H9 (cell line): ENCODE measurements around the gene ZDHHC17. TPM values are rescaled to one million over a fixed set of nuclear protein-coding genes. Genes with fewer than 3 reads are reported as not detected.

Experiments
- DNase-seq: peaks from one replicate; pipeline ENCODE4 v3.0.0-alpha.2; 2017
- H2AFZ ChIP-seq: one replicate; pipeline ENCODE4 v1.6.1; 2013; ENCODE audit warnings: mild to moderate bottlenecking, low read length, control low read depth, moderate library complexity
- H2AK5ac ChIP-seq: 2 replicates; pipeline ENCODE4 v1.6.1; 2013; ENCODE audit warnings: low read length, control low read depth, mixed read lengths; ENCODE audit not compliant: insufficient read length
- H2BK120ac ChIP-seq: one replicate; pipeline ENCODE4 v1.6.1; 2013; ENCODE audit warnings: low read depth, mild to moderate bottlenecking, low read length, control low read depth, inconsistent platforms; ENCODE audit not compliant: poor library complexity, severe bottlenecking
- H2BK12ac ChIP-seq: 2 replicates; pipeline ENCODE4 v1.6.1; 2013; ENCODE audit warnings: low read length, control low read depth, mixed read lengths, low read depth; ENCODE audit not compliant: insufficient read length
- H2BK15ac ChIP-seq: 2 replicates; pipeline ENCODE4 v1.6.1; 2013; ENCODE audit warnings: low read depth, low read length, control low read depth
- H2BK20ac ChIP-seq: one replicate; pipeline ENCODE4 v1.6.1; 2013; ENCODE audit warnings: low read depth, mild to moderate bottlenecking, low read length, control low read depth, inconsistent platforms; ENCODE audit not compliant: poor library complexity, severe bottlenecking
- H2BK5ac ChIP-seq: 2 replicates; pipeline ENCODE4 v1.6.1; 2013; ENCODE audit warnings: low read length, control low read depth, mixed read lengths; ENCODE audit not compliant: insufficient read length
- H3K14ac ChIP-seq: 2 replicates; pipeline ENCODE4 v1.6.1; 2013; ENCODE audit warnings: low read length, control low read depth; ENCODE audit not compliant: insufficient read depth
- H3K18ac ChIP-seq: 2 replicates; pipeline ENCODE4 v1.6.1; 2013; ENCODE audit warnings: low read depth, mild to moderate bottlenecking, mixed read lengths, low read length, control low read depth; ENCODE audit not compliant: insufficient read length
- H3K23ac ChIP-seq: 2 replicates; pipeline ENCODE4 v1.6.1; 2013; ENCODE audit warnings: low read length, control low read depth, mixed read lengths, low read depth; ENCODE audit not compliant: insufficient read length
- H3K23me2 ChIP-seq: 2 replicates; pipeline ENCODE4 v1.6.1; 2013; ENCODE audit warnings: low read depth, mild to moderate bottlenecking, mixed read lengths, low read length, control low read depth; ENCODE audit not compliant: insufficient read length, poor library complexity, severe bottlenecking
- H3K27ac ChIP-seq: 2 replicates; pipeline ENCODE4 v1.5.1; 2013; ENCODE audit warnings: low read length, control low read depth, mixed read lengths, low read depth; ENCODE audit not compliant: insufficient read length
- H3K27me3 ChIP-seq: 2 replicates; pipeline ENCODE4 v1.6.1; 2013; ENCODE audit warnings: low read length, control low read depth, inconsistent platforms; ENCODE audit not compliant: insufficient read depth
- H3K4ac ChIP-seq: 2 replicates; pipeline ENCODE4 v1.6.1; 2013; ENCODE audit warnings: low read depth, mild to moderate bottlenecking, control low read depth, inconsistent platforms, low read length, moderate library complexity
- H3K4me1 ChIP-seq: 2 replicates; pipeline ENCODE4 v1.6.1; 2013; ENCODE audit warnings: low read length, control low read depth, inconsistent platforms; ENCODE audit not compliant: insufficient read depth
- H3K4me2 ChIP-seq: 2 replicates; pipeline ENCODE4 v1.6.1; 2013; ENCODE audit warnings: low read length, control low read depth, mixed read lengths; ENCODE audit not compliant: insufficient read length, insufficient read depth
- H3K56ac ChIP-seq: 2 replicates; pipeline ENCODE4 v1.6.1; 2013; ENCODE audit warnings: low read depth, mild to moderate bottlenecking, mixed read lengths, low read length, control low read depth; ENCODE audit not compliant: insufficient read length
- H3K79me1 ChIP-seq: 2 replicates; pipeline ENCODE4 v1.6.1; 2013; ENCODE audit warnings: low read depth, mild to moderate bottlenecking, moderate library complexity, low read length, control low read depth, inconsistent platforms; ENCODE audit not compliant: insufficient read depth, poor library complexity, severe bottlenecking
- H3K79me2 ChIP-seq: 2 replicates; pipeline ENCODE4 v1.6.1; 2013; ENCODE audit warnings: low read length, control low read depth, inconsistent platforms; ENCODE audit not compliant: insufficient read depth
- H3K9ac ChIP-seq: 2 replicates; pipeline ENCODE4 v1.6.1; 2013; ENCODE audit warnings: low read length, control low read depth, mixed read lengths; ENCODE audit not compliant: insufficient read length; ENCODE audit errors: extremely low read depth
- H3K9me3 ChIP-seq: one replicate; pipeline ENCODE4 v1.6.1; 2013; ENCODE audit warnings: low read depth, low read length, inconsistent platforms; ENCODE audit not compliant: control insufficient read depth
- H3T11ph ChIP-seq: one replicate; pipeline ENCODE4 v1.6.1; 2013; ENCODE audit warnings: mild to moderate bottlenecking, low read length, control low read depth, inconsistent platforms
- H4K20me1 ChIP-seq: one replicate; pipeline ENCODE4 v1.6.1; 2013; ENCODE audit not compliant: control insufficient read depth, insufficient read length, insufficient read depth
- H4K5ac ChIP-seq: 2 replicates; pipeline ENCODE4 v1.6.1; 2013; ENCODE audit warnings: low read depth, mild to moderate bottlenecking, mixed read lengths, low read length, control low read depth; ENCODE audit not compliant: insufficient read length
- H4K8ac ChIP-seq: replicated peaks from 2 replicates; pipeline ENCODE4 v1.6.1; 2013; ENCODE audit warnings: low read length, control low read depth, mixed read lengths, low read depth; ENCODE audit not compliant: insufficient read length
- H4K91ac ChIP-seq: 2 replicates; pipeline ENCODE4 v1.6.1; 2013; ENCODE audit warnings: low read depth, mild to moderate bottlenecking, moderate library complexity, mixed read lengths, low read length, control low read depth; ENCODE audit not compliant: insufficient read length
- H3K27ac Mint-ChIP-seq, 3 experiments: 2 replicates in 2 of 3; 3 replicates in 1 of 3; pipeline ENCODE4 v1.8.0; 2020 to 2021; ENCODE audit warnings: mixed read lengths in 3 of 3, mild to moderate bottlenecking in 1 of 3, moderate library complexity in 1 of 3
- H3K27me3 Mint-ChIP-seq: 2 replicates; pipeline ENCODE4 v1.8.0; 2021; ENCODE audit warnings: low read depth, mild to moderate bottlenecking, moderate library complexity, mixed read lengths
- H3K36me3 Mint-ChIP-seq, 3 experiments: 2 replicates in 2 of 3; 3 replicates in 1 of 3; pipeline ENCODE4 v1.8.0; 2020 to 2021; ENCODE audit warnings: low read depth in 3 of 3, mixed read lengths in 3 of 3; ENCODE audit not compliant: insufficient read depth in 1 of 3
- H3K4me1 Mint-ChIP-seq, 2 experiments: 2 replicates each; pipeline ENCODE4 v1.8.0; 2020; ENCODE audit warnings: mixed read lengths in 2 of 2
- H3K4me3 Mint-ChIP-seq, 2 experiments: 2 replicates in 1 of 2; 3 replicates in 1 of 2; pipeline ENCODE4 v1.8.0; 2020 to 2021; ENCODE audit warnings: mild to moderate bottlenecking in 2 of 2, mixed read lengths in 2 of 2, moderate library complexity in 1 of 2
- H3K9me3 Mint-ChIP-seq, 2 experiments: 2 replicates in 1 of 2; 3 replicates in 1 of 2; pipeline ENCODE4 v1.8.0; 2020; ENCODE audit warnings: mild to moderate bottlenecking in 2 of 2, mixed read lengths in 2 of 2, moderate library complexity in 1 of 2
- CTCF ChIP-seq: fragments of 200-600 bp; sonication (generic); conservative IDR thresholded peaks from 3 replicates; pipeline ENCODE4 v1.8.0; 2021; ENCODE audit warnings: antibody characterized with exemption, mild to moderate bottlenecking
- WGBS: extraction: QIAGEN DNeasy Blood & Tissue Kit; methylation state at CpG from one replicate; pipeline ENCODE4 v1.1.7; 2013; ENCODE audit warnings: missing lambda C conversion rate, low lambda C conversion rate, mixed read lengths; ENCODE audit not compliant: insufficient read length; ENCODE audit errors: extremely low coverage; 5-methylcytosine and 5-hydroxymethylcytosine counted together
- total RNA-seq: library from RNA; stranded (reverse); gene quantifications from 2 replicates; pipeline ENCODE4 v1.2.1, GENCODE V29; 2021

Gene ZDHHC17
- total RNA-seq, 1 experiment from 2014 or later, result 32.6 TPM

DNA sequence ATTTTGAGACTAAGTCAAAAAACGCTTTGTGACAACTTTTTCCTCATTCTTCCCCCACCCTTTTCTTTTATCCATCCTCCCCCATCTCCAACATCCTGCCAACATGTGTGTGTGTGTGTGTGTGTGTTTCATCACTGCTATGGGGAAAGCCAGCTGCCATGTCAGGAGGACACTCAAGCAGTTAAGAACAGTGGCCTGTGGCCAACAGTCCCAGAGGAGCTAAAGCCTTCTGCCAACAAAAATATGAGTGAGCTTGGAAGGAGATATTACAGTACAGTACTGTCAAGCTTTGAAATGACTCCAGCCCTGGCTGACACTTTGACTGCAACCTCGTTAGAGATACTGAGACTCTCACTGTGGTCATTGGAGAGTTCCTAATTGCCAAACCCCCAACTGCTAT lies 119.9 kb downstream of the ZDHHC17 start:
- H3K36me3 Mint-ChIP-seq, result no peaks in the 10 kb centered on the region
- Histone ChIP-seq H4K91ac (no peak overlapping the region), H4K8ac (no peak overlapping the region), H3K79me1 (no peaks in the 10 kb centered on the region), H2BK20ac (no peak overlapping the region), H4K20me1 (no peaks in the 10 kb centered on the region), H2BK15ac (no peak overlapping the region), H3K18ac (no peak overlapping the region), H3T11ph (no peak overlapping the region), H3K4me2 (no peak overlapping the region), H2BK5ac (no peak overlapping the region), H3K23ac (no peak overlapping the region), H4K5ac (no peak overlapping the region), H2AFZ (no peak overlapping the region), H3K9ac (no peak overlapping the region), H3K27ac (no peak overlapping the region), H3K4ac (no peak overlapping the region), H3K27me3 (no peaks in the 10 kb centered on the region), H2BK120ac (no peak overlapping the region), H3K79me2 (no peaks in the 10 kb centered on the region), H3K14ac (no peak overlapping the region), H3K23me2 (peaks cover 4% of the 10 kb centered on the region), H3K9me3 (no peaks in the 10 kb centered on the region), H3K4me1 (no peaks in the 10 kb centered on the region; the same call in 1 of the 2 replicates), H2BK12ac (no peak overlapping the region), H3K56ac (no peak overlapping the region), H2AK5ac (no peak overlapping the region)
- H3K27ac Mint-ChIP-seq, result no peak overlapping the region
- DNase-seq, result no peak
- no peak for TF ChIP-seq CTCF
- H3K27me3 Mint-ChIP-seq, result peaks cover 4% of the 10 kb centered on the region
- WGBS, result no CpG with 5 or more reads among the region's 2 CpGs
- no peak overlapping the region for H3K4me3 Mint-ChIP-seq
- no peaks in the 10 kb centered on the region for H3K9me3 Mint-ChIP-seq
- H3K4me1 Mint-ChIP-seq, result peaks cover 14 to 21% of the 10 kb centered on the region in 2 experiments
